Mucosa of stomach (tissue), 1 donor: ENCODE data around the gene FXR2.

Experiments
- H3K27me3 ChIP-seq: one replicate; pipeline ENCODE4 v1.7.0; 2013; ENCODE audit warnings: mild to moderate bottlenecking, low read length; ENCODE audit not compliant: control insufficient read depth, insufficient read depth
- H3K36me3 ChIP-seq: one replicate; pipeline ENCODE4 v1.7.0; 2013; ENCODE audit warnings: low read length; ENCODE audit not compliant: control insufficient read depth, insufficient read depth
- H3K4me1 ChIP-seq: one replicate; pipeline ENCODE4 v1.7.0; 2013; ENCODE audit warnings: mild to moderate bottlenecking, low read length; ENCODE audit not compliant: control insufficient read depth, insufficient read depth
- H3K4me3 ChIP-seq: one replicate; pipeline ENCODE4 v1.7.0; 2013; ENCODE audit warnings: low read length
- H3K9ac ChIP-seq: one replicate; pipeline ENCODE4 v1.7.0; 2013; ENCODE audit warnings: mild to moderate bottlenecking, low read length, moderate library complexity
- H3K9me3 ChIP-seq: one replicate; pipeline ENCODE4 v1.7.0; 2013; ENCODE audit warnings: mild to moderate bottlenecking, low read length, moderate library complexity; ENCODE audit not compliant: control insufficient read depth
- donor health status: Pancreatic carcinoma.

The FXR2 gene

DNA sequence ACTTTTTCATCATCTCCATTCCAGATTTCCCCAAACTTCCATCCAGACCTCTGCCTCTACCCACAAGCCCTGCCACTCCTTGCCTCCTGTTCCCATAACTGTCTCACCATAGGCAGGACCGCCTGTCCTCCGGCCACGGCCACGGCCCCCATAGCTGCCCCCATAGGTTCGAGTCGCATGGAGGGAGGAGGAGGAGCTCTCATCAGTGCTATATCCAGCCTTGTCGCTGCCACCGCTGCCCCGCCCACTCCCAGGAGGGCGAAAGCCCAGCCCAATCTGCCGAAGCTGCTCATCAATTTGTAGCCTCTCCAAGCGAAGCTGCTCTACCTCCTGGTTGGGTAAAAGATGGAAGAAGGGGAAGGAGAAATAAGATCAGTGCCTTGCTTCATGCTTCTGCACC, 21.4 kb downstream of the FXR2 start:
- Histone ChIP-seq H3K9me3 (no peaks in the 10 kb centered on the region), H3K4me3 (no peak overlapping the region), H3K9ac (no peak overlapping the region), H3K36me3 (peaks cover 15% of the 10 kb centered on the region), H3K4me1 (peaks cover 13% of the 10 kb centered on the region), H3K27me3 (no peaks in the 10 kb centered on the region)

DNA sequence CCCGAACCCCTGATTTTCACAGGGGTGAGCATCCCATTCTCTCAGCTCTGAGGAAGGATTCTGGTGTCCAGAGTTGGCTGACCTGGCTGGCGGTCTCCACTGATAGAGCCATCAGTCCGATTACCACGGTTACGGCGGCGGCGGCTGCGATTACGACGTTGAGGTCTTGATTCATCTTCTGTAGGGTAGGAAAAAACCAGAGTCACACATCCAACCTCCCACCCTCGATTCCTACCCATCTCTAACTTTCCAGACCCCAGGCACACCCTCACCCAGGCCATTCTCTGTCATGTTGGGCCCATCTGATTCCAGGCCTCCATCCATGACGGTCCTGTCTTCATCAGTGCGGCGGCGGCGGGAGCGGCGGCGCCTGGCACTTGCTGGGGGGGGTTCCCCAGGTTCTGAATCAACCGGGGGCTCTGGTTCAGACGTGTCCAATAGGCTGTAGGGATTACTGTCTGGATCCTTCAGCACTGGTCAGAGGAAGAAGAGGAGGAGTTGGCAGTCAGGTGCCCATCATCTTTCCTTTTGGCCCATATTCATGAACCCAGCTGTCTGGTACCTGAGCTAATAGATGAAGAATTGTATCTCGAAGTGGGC, 22.2 kb downstream of the FXR2 start:
- Histone ChIP-seq H3K4me1 (peaks cover 13% of the 10 kb centered on the region), H3K9me3 (no peaks in the 10 kb centered on the region), H3K27me3 (no peaks in the 10 kb centered on the region), H3K4me3 (no peak overlapping the region), H3K9ac (no peak overlapping the region), H3K36me3 (peaks cover 15% of the 10 kb centered on the region)

DNA sequence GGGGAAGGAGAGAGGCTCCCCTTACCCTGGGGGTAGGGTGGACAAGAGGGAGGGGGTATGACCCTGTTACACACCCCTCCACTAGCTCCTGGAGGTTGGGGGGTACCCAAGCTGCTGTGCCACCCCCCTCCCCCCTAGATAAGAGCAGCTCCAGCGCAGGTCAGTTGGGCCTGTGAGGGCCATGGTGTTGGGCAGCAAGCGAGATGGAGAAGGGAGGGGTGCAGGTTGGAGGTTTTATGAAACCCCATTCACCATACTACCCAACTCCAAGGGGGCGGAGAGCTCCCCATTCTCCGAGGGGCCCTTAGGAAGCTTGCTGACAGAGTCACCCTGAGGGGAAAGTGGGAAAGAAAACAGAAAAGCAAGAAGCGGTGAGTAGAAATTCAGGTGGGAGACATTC, 23.1 kb downstream of the FXR2 start:
- H3K36me3 ChIP-seq = peaks cover 15% of the 10 kb centered on the region
- H3K4me1 ChIP-seq = peaks cover 13% of the 10 kb centered on the region
- no peaks in the 10 kb centered on the region for H3K9me3 ChIP-seq
- no peak overlapping the region for H3K9ac ChIP-seq
- no peak overlapping the region for H3K4me3 ChIP-seq
- H3K27me3 ChIP-seq = no peaks in the 10 kb centered on the region

GRCh38 chr17:7590743-7591142, 24.0 kb downstream of the FXR2 start:
- Histone ChIP-seq H3K9ac (no peak overlapping the region), H3K4me3 (no peak overlapping the region), H3K36me3 (peaks cover 15% of the 10 kb centered on the region), H3K27me3 (no peaks in the 10 kb centered on the region), H3K9me3 (no peaks in the 10 kb centered on the region), H3K4me1 (peaks cover 14% of the 10 kb centered on the region)

GRCh38 chr17:7589891-7590691, 24.6 kb downstream of the FXR2 start, which contains the start of gene SOX15:
Gene SOX15, minus strand, starts transcription at chr17:7590094. Its CDS starts 418 bp downstream, at chr17:7589676.
- Histone ChIP-seq H3K4me1 (peaks cover 20% of the 10 kb centered on the region), H3K36me3 (peaks cover 15% of the 10 kb centered on the region), H3K9me3 (no peaks in the 10 kb centered on the region), H3K4me3 (no peak within 1 kb of the TSS), H3K27me3 (no peaks in the 10 kb centered on the region), H3K9ac (peak within 1 kb of the TSS; percentile 50)

DNA sequence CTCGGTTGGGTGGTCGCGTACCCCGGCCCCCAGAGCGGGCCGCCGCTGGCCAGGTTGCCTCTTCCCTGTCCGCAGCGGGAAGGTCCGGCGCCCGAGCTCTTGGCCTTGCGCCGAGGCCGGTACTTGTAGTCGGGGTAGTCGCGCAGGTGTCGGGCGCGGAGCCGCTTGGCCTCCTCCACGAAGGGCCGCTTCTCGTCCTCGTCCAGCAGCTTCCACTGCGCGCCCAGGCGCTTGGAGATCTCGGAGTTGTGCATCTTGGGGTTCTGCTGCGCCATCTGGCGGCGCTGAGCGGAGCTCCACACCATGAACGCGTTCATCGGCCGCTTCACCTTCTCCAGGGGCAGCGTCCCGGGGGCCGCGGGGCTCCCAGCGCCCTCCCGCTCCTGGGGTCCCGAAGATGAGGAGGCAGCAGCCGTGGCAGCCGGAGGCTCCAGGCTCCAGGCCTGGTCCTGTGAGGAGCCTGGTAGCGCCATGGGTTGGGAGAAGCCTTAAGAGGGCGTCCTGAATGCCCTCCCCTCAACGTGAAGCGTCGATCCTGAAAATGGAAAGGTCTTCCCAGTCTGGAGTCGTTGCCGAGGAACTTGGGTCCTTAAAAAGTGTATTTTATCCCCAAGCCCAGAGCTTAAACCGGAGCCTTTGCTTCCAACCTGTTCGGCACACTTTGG, 25.4 kb downstream of the FXR2 start:
- no peak overlapping the region for H3K4me3 ChIP-seq
- no peaks in the 10 kb centered on the region for H3K9me3 ChIP-seq
- peaks cover 15% of the 10 kb centered on the region for H3K36me3 ChIP-seq
- H3K9ac ChIP-seq = peak overlapping the region; percentile 50
- H3K4me1 ChIP-seq = peaks cover 28% of the 10 kb centered on the region
- H3K27me3 ChIP-seq = no peaks in the 10 kb centered on the region

GRCh38 chr17:7588553-7589203, 26.0 kb downstream of the FXR2 start:
- Histone ChIP-seq H3K4me1 (peaks cover 30% of the 10 kb centered on the region), H3K36me3 (peaks cover 12% of the 10 kb centered on the region), H3K9ac (peak overlapping the region; percentile 50), H3K27me3 (no peaks in the 10 kb centered on the region), H3K4me3 (no peak overlapping the region), H3K9me3 (no peaks in the 10 kb centered on the region)

- Histone ChIP-seq H3K27me3 (no peaks in the 10 kb centered on the region), H3K4me3 (no peak overlapping the region), H3K36me3 (peaks cover 1% of the 10 kb centered on the region), H3K4me1 (peaks cover 40% of the 10 kb centered on the region), H3K9ac (no peak overlapping the region), H3K9me3 (no peaks in the 10 kb centered on the region)
Measured at GRCh38 chr17:7587420-7588151, 27.1 kb downstream of the FXR2 start.

DNA sequence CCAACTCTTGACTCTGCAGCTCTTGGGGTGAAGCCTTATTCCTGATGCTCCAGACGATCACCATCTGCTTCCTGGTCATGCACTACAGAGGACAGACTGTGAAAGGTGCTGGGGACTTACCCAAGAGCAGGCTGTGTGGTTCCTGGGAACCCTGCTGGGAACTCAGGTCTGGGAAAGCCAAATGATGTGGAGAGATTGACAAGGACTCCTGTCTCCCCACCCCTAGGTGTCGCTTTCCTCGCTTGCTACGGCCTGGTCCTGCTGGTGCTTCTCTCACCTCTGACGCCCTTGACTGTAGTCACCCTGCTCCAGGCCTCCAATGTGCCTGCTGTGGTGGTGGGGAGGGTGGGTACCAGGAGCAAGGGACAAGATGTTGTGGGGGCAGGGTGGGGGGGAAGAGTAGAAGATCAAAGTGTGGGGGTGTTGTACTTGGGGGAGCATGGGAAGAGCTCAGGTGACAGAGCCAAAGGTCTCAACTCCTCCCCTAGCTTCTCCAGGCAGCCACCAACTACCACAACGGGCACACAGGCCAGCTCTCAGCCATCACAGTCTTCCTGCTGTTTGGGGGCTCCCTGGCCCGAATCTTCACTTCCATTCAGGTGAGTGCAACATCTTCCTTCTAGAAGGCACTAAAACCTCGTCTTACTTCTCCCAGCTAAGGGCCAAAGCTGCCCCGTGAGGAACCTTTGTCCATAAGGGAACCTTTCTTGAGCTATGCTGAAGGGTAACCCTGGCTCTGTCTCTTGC, 27.9 kb downstream of the FXR2 start:
- H3K4me1 ChIP-seq = peaks cover 47% of the 10 kb centered on the region
- H3K9me3 ChIP-seq = no peaks in the 10 kb centered on the region
- H3K9ac ChIP-seq = no peak overlapping the region
- H3K4me3 ChIP-seq = no peak overlapping the region
- no peaks in the 10 kb centered on the region for H3K27me3 ChIP-seq
- no peaks in the 10 kb centered on the region for H3K36me3 ChIP-seq

- H3K9me3 ChIP-seq = no peaks in the 10 kb centered on the region
- peaks cover 6% of the 10 kb centered on the region for H3K36me3 ChIP-seq
- H3K27me3 ChIP-seq = no peaks in the 10 kb centered on the region
- peaks cover 56% of the 10 kb centered on the region for H3K4me1 ChIP-seq
- H3K9ac ChIP-seq = peak within 1 kb of the TSS; percentile 94
- H3K4me3 ChIP-seq = peak within 1 kb of the TSS; percentile 90
Measured at GRCh38 chr17:7583253-7584109, 31.2 kb downstream of the FXR2 start, which contains the start of gene MPDU1. Gene MPDU1, plus strand, starts transcription at chr17:7583852. Its CDS starts 11 bp downstream, at chr17:7583863.
